Stimulated activated effector memory CD8-positive, alpha-beta T cell treated with anti-CD3 and anti-CD28 coated beads, Interleukin-12 subunit alpha, Interleukin-12 subunit beta, amount 100 ng/mL, for 72 hours (primary cell): ENCODE data around the gene KLLN.
"Not testable (repeated sequence)": the region's sequence is repeated elsewhere in the genome, so short reads cannot be mapped to it uniquely, and the experiment has no call there.

Source experiments
- ATAC-seq: fragments of 150-1000 bp; cut with Tn5 transposase; 2 replicates; pipeline ENCODE4 v1.10.0; 2021
- DNase-seq, 2 donors: peaks; one replicate each; pipeline ENCODE4 v3.0.0; 2021 to 2022; ENCODE audit warnings: low spot score in 2 of 2
- H3K27ac Mint-ChIP-seq: one replicate; pipeline ENCODE4 v1.8.0; 2022; ENCODE audit warnings: mild to moderate bottlenecking, mixed read lengths
- H3K36me3 Mint-ChIP-seq: one replicate; pipeline ENCODE4 v1.8.0; 2022; ENCODE audit warnings: mild to moderate bottlenecking, mixed read lengths
- H3K4me1 Mint-ChIP-seq: one replicate; pipeline ENCODE4 v1.8.0; 2022; ENCODE audit warnings: mixed read lengths
- H3K4me3 Mint-ChIP-seq: one replicate; pipeline ENCODE4 v1.8.0; 2022; ENCODE audit warnings: mild to moderate bottlenecking, mixed read lengths
- H3K9me3 Mint-ChIP-seq: one replicate; pipeline ENCODE4 v1.8.0; 2022; ENCODE audit warnings: mixed read lengths

KLLN gene

DNA sequence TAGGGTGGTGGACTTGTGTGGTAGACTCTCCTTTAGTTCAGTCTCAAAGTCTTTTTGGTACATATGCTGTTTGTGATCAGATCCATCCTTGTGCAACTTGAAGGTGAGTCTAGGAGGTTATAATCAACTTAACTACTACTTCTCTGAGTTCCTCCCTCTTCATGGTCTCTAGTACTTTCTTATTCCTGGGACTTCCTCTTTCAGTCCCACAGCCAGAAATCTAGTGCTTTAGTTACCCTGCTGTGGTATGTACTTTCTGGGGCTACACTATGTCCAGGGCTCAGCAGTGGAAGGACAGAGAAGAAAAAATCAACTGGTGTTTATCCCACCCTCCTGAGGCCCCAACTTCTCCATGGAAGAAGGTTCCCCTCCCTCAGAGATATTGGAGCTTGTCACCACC lies 25.9 kb downstream of the KLLN start:
- no peaks in the 10 kb centered on the region for H3K4me1 Mint-ChIP-seq

GRCh38 chr10:87836098-87836497 lies 27.2 kb downstream of the KLLN start:
- no peaks in the 10 kb centered on the region for H3K36me3 Mint-ChIP-seq
- H3K9me3 Mint-ChIP-seq = no peaks in the 10 kb centered on the region
- no peak overlapping the region for H3K4me3 Mint-ChIP-seq
- no peak overlapping the region for H3K27ac Mint-ChIP-seq
- DNase-seq = no peak
- H3K4me1 Mint-ChIP-seq = peaks cover 4% of the 10 kb centered on the region
- no peak for ATAC-seq

More for the DNA sequence above, 25.9 kb downstream of the KLLN start:
- Mint-ChIP-seq H3K36me3 (no peaks in the 10 kb centered on the region), H3K9me3 (no peaks in the 10 kb centered on the region), H3K4me3 (no peak overlapping the region), H3K27ac (no peak overlapping the region)
- ATAC-seq = no peak
- no peak for DNase-seq

- ATAC-seq = peak; percentile 98
- no peak for DNase-seq
- H3K4me1 Mint-ChIP-seq = peaks cover 46% of the 10 kb centered on the region
- H3K27ac Mint-ChIP-seq = no peak overlapping the region
- H3K36me3 Mint-ChIP-seq = no peaks in the 10 kb centered on the region
- H3K4me3 Mint-ChIP-seq = no peak overlapping the region
- no peaks in the 10 kb centered on the region for H3K9me3 Mint-ChIP-seq
Measured at GRCh38 chr10:87829986-87830729, 33.2 kb downstream of the KLLN start.

- H3K36me3 Mint-ChIP-seq, H3K9me3 Mint-ChIP-seq, H3K27ac Mint-ChIP-seq, H3K4me3 Mint-ChIP-seq, ATAC-seq, DNase-seq: not testable (repeated sequence)
- peaks cover 46% of the 10 kb centered on the region for H3K4me1 Mint-ChIP-seq
Measured at GRCh38 chr10:87829051-87829450, 34.3 kb downstream of the KLLN start.

DNA sequence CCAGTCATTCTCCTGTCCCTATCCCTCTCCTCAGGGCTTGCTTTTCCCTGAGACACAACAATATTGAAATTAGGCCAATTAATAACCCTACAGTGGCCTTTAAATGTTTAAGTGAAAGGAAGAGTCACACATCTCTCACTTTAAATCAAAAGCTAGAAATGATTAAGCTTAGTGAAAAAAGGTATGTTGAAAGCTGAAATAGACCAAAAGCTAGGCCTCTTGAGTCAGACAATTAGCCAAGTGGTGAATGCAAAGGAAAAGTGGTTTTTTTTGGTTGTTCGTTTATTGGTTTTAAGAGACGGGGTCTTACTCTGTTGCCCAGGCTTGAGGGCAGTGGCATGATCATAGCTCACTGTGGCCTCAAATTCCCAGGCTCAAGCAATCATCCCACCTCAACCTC lies 35.7 kb downstream of the KLLN start:
- Mint-ChIP-seq H3K9me3 (no peaks in the 10 kb centered on the region), H3K36me3 (no peaks in the 10 kb centered on the region), H3K27ac (peak overlapping the region; percentile 17), H3K4me1 (peaks cover 46% of the 10 kb centered on the region), H3K4me3 (no peak overlapping the region)
- ATAC-seq (peak; percentile 59), DNase-seq (no peak)

GRCh38 chr10:87826653-87827052 lies 36.7 kb downstream of the KLLN start:
- no peak overlapping the region for H3K4me3 Mint-ChIP-seq
- H3K36me3 Mint-ChIP-seq = no peaks in the 10 kb centered on the region
- DNase-seq (no peak), ATAC-seq (no peak)
- no peak overlapping the region for H3K27ac Mint-ChIP-seq
- peaks cover 46% of the 10 kb centered on the region for H3K4me1 Mint-ChIP-seq
- no peaks in the 10 kb centered on the region for H3K9me3 Mint-ChIP-seq

GRCh38 chr10:87819289-87819585 lies 44.1 kb downstream of the KLLN start:
- Mint-ChIP-seq H3K27ac (peak overlapping the region; percentile 96), H3K4me1 (peaks cover 25% of the 10 kb centered on the region), H3K36me3 (peaks cover 19% of the 10 kb centered on the region), H3K9me3 (no peaks in the 10 kb centered on the region), H3K4me3 (peak overlapping the region; percentile 95)
- ATAC-seq (no peak), DNase-seq (no peak)

DNA sequence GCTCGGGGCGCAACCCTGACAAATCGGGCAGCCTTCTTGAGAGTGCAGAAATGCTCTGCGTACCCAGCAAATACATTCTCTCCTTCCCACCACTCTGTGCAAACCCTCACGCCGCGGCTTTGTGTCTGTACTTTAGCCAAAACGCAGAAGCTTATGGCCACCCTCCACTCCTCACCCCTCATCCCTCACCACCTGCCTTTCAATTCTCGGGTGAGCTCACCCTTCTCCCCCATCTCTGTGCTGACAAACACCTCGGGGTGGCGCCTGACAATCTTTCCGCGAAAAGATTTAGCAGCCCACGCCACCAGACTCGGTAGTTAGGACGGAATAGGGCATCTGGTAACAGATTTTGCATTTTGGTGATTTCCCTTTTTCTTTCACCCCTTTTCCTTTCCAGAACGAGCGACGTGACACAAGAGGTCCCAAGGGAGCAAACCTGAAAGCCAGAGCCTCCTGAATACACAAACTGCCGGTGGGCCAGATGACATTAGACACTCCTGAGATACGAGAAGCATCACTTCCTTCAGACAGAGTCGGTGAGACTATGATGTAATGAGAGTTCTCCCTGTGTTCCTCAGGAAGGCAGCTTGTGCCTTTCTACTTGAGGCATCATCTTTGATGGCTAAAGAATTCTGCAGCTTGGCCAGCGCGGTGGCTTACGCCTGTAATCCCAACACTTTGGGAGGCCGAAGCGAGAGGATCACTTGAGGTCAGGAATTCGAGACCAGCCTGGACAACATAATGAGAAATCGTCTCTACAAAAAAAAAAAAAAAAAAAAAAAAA lies 44.6 kb downstream of the KLLN start:
- H3K9me3 Mint-ChIP-seq = no peaks in the 10 kb centered on the region
- ATAC-seq = peak; percentile 79
- peaks cover 25% of the 10 kb centered on the region for H3K4me1 Mint-ChIP-seq
- H3K27ac Mint-ChIP-seq = peak overlapping the region; percentile 96
- DNase-seq = no peak
- H3K4me3 Mint-ChIP-seq = peak overlapping the region; percentile 95
- H3K36me3 Mint-ChIP-seq = peaks cover 24% of the 10 kb centered on the region

DNA sequence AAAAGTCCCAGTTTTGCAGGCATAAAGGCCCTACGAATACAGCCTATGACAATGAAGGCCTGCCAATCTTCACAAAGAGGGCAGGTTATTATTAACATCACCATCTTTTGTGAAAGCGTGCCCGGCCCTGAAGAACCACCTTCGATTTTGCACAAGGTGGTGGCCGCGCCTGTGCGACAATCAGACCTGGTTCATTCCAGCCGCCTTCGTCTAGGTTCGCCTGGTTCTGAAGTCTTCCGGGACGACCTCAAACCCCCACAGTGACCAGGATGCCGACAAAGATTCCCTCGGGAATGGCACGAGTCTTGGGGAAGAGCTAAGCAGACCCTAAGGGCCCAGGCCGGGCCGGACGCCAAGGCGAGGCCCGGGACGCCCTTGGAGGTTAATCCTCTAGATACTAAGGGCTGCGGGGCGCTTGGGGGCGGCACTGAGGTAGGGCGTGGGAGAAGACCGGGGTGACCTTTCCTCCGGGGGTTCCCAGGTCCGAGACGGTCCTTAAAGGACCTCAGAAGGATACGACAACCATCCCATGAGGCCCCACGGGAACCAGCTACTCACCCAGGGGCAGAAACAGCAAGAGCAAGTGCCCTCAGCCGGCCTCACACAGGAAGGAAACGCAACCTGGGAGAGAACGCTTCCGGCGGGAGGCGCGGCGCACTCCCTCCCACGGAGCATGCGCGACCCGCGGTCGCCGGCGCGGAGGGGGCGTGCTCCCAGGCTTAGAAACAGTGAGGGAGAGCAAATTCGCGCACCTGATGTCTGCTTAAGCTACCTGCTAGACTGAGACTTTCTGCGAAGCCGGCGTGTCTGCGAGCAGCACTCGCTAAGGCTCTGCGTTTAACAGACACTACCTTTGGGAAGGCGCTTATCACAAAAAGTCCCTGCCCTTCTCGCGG lies 45.5 kb downstream of the KLLN start, which contains the start of gene ATAD1:
ATAD1 (minus strand) TSS at position 618 of the 896 bp plus-strand sequence. CDS start 3,627 bp downstream, outside the sequence.
- peaks cover 33% of the 10 kb centered on the region for H3K36me3 Mint-ChIP-seq
- H3K27ac Mint-ChIP-seq = peak within 1 kb of the TSS; percentile 96
- peak within 1 kb of the TSS; percentile 95 for H3K4me3 Mint-ChIP-seq
- peaks cover 25% of the 10 kb centered on the region for H3K4me1 Mint-ChIP-seq
- H3K9me3 Mint-ChIP-seq = no peaks in the 10 kb centered on the region
- DNase-seq (peak; percentile 78 to 93), ATAC-seq (peak; percentile 94)

DNA sequence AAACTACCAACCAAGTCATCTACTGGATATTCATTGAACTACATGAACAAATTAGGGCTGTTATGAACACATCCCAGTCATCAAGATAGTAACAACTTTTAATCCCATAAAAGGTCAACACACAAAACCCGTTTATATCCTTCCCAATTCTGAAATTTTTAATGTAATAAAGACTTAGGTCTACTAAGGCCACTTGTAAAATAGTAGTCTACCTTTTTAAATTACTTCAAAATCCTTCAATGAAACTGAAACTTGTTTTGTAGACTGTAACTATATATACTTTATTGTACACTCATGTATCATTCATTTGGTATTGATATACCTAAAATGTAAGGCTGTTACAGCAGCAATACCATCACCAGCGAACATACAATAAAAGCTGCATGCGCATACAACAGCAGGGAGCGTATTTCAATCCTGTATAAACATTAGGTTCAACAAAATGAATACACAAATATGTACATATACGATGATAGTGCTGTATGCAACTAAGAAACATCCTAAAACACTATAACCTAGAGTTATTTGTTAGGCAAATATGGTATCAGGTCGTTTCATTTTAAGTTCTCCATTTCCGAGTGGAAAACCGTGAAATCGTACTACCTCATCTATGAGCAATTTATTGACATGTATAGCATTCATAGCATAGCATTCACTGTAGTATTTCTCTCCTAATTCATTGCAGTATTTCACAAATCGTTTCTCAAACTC lies 46.3 kb downstream of the KLLN start:
- Mint-ChIP-seq H3K36me3 (peaks cover 41% of the 10 kb centered on the region), H3K9me3 (no peaks in the 10 kb centered on the region), H3K4me1 (peaks cover 25% of the 10 kb centered on the region), H3K27ac (peak overlapping the region; percentile 96), H3K4me3 (peak overlapping the region; percentile 95)
- DNase-seq (no peak), ATAC-seq (no peak)

- Mint-ChIP-seq H3K36me3 (peaks cover 48% of the 10 kb centered on the region), H3K9me3 (no peaks in the 10 kb centered on the region), H3K27ac (peak overlapping the region; percentile 96), H3K4me3 (peak overlapping the region; percentile 95), H3K4me1 (peaks cover 25% of the 10 kb centered on the region)
- no peak for ATAC-seq
- no peak for DNase-seq
Measured at GRCh38 chr10:87816163-87816897, 47.0 kb downstream of the KLLN start.
